ENCODE data around the gene AGTPBP1.
"Not testable (repeated sequence)": the region's sequence is repeated elsewhere in the genome, so short reads cannot be mapped to it uniquely, and the experiment has no call there.

The AGTPBP1 gene

GRCh38 chr9:85741875-85742596 lies at the start of gene AGTPBP1:
AGTPBP1 (minus strand) TSS chr9:85741954; CDS start chr9:85712533, 29,421 bp downstream.
- TF ChIP-seq, protein P1, sequence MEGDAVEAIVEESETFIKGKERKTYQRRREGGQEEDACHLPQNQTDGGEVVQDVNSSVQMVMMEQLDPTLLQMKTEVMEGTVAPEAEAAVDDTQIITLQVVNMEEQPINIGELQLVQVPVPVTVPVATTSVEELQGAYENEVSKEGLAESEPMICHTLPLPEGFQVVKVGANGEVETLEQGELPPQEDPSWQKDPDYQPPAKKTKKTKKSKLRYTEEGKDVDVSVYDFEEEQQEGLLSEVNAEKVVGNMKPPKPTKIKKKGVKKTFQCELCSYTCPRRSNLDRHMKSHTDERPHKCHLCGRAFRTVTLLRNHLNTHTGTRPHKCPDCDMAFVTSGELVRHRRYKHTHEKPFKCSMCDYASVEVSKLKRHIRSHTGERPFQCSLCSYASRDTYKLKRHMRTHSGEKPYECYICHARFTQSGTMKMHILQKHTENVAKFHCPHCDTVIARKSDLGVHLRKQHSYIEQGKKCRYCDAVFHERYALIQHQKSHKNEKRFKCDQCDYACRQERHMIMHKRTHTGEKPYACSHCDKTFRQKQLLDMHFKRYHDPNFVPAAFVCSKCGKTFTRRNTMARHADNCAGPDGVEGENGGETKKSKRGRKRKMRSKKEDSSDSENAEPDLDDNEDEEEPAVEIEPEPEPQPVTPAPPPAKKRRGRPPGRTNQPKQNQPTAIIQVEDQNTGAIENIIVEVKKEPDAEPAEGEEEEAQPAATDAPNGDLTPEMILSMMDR (IDR thresholded peaks at IDR 0.05; ENCODE audit: low read length, missing control alignments): peak; percentile 5
- peak within 1 kb of the TSS; percentile 88 for H3K4me3 ChIP-seq (replicated peaks; ENCODE audit: low read depth, low read length)
- DNase-seq (ENCODE audit: low read depth): peak; percentile 93

GRCh38 chr9:85786116-85786515 lies 44.4 kb upstream of the AGTPBP1 start:
- not testable (repeated sequence) for H3K4me3 ChIP-seq (replicated peaks; ENCODE audit: low read depth, low read length); DNase-seq (ENCODE audit: low read depth)

DNA sequence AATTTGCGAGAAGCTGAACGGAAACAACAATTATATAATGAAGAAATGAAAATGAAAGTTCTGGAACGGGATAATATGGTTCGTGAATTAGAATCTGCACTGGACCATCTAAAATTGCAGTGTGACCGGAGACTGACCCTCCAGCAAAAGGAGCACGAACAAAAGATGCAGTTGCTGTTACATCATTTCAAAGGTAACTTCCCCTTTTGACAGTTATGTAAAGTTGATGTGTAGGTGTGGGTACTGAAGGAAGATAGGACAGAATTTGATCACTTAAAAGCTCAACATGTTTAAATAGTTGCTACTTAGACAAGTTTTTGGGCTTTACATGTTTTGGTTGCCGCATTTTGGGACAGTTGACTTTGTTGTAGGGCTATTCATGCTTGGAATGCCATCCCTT lies 32.1 kb upstream of the AGTPBP1 start:
- H3K4me3 ChIP-seq (replicated peaks; ENCODE audit: low read depth, low read length): not testable (repeated sequence)

GRCh38 chr9:85761802-85762201 lies 20.0 kb upstream of the AGTPBP1 start:
- DNase-seq (ENCODE audit: low read depth); H3K4me3 ChIP-seq (replicated peaks; ENCODE audit: low read depth, low read length): not testable (repeated sequence)

More for the DNA sequence above, 32.1 kb upstream of the AGTPBP1 start:
- DNase-seq (ENCODE audit: low read depth): not testable (repeated sequence)

DNA sequence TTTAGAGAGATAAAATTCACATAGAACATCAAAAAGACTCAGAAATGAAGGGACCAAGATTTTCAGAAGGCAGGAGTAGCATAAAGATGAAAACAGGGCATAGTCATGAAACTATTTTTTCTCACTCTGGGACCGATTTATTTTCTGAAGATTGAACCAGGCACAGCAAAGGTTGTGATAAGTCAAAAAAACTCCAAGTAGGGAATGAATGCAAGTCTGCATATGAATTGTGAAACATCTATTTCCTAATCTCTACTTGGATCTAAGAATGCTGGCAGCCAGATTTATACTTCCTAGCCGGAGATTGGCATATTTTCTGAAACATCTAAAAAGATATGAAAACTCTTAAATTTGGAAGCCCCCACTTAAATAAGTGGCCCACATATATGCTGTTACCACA lies 16.0 kb upstream of the AGTPBP1 start:
- H3K4me3 ChIP-seq (replicated peaks; ENCODE audit: low read depth, low read length); DNase-seq (ENCODE audit: low read depth): not testable (repeated sequence)

DNA sequence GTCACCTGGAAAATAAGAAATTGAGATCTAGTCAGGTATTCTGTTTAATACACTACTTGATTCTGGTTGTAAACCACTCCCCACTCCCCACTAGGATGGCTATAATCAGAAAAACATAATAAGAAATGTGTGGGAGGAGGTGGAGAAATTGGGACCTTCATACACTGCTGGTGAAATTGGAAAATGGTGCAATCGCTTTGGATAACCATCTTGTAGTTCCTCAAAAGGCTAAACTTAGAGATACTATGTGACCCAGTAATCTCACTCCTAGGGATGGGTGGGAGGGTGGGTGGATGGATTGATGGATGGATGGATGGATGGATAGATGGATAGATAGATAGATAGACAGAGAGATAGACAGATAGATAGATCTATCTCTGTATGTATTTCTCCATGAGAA lies 14.5 kb upstream of the AGTPBP1 start:
- not testable (repeated sequence) for H3K4me3 ChIP-seq (replicated peaks; ENCODE audit: low read depth, low read length); DNase-seq (ENCODE audit: low read depth)

DNA sequence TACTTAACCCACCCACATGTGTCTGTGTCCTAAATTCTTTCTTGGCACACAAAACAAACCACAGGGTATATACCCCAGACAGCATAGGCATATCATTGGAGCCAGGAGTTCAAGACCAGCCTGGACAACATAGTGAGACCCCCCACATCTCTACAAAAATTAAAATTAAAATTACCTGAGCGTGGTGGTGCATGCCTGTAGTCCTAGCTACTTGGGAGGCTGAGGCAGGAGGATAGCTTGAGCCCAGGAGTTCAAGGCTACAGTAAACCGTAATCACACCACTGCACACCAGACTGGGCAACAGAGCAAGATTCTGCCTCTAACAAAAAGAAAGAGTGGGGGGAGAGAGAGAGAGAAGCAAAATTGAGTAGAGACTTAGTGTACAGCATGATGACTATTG lies 4.6 kb upstream of the AGTPBP1 start:
- TF ChIP-seq, protein P1 (IDR thresholded peaks at IDR 0.05; ENCODE audit: low read length, missing control alignments): no peak
- DNase-seq (ENCODE audit: low read depth): no peak
- H3K4me3 ChIP-seq (replicated peaks; ENCODE audit: low read depth, low read length): no peak overlapping the region

GRCh38 chr9:85745203-85745602 lies 3.4 kb upstream of the AGTPBP1 start:
- H3K4me3 ChIP-seq (replicated peaks; ENCODE audit: low read depth, low read length): no peak overlapping the region
- no peak for DNase-seq (ENCODE audit: low read depth)
- TF ChIP-seq, protein P1 (IDR thresholded peaks at IDR 0.05; ENCODE audit: low read length, missing control alignments): no peak

- DNase-seq (ENCODE audit: low read depth): no peak
- no peak overlapping the region for H3K4me3 ChIP-seq (replicated peaks; ENCODE audit: low read depth, low read length)
- TF ChIP-seq, protein P1 (IDR thresholded peaks at IDR 0.05; ENCODE audit: low read length, missing control alignments): no peak
Measured at GRCh38 chr9:85744480-85744879, 2.7 kb upstream of the AGTPBP1 start.

Data from fibroblast of pulmonary artery (primary cell).